ENCODE results near the gene ZSWIM5.

The ZSWIM5 gene

GRCh38 chr1:45035631-45036301 lies 170.6 kb downstream of the ZSWIM5 start:
- no peak for DNase-seq (ENCODE audit: low read depth in 1 of 2, low spot score in 1 of 2)

- no peak for DNase-seq (ENCODE audit: low read depth in 1 of 2, low spot score in 1 of 2)
These were observed 173.0 kb downstream of the ZSWIM5 start for GRCh38 chr1:45033356-45033755.

GRCh38 chr1:45032837-45033236 lies 173.6 kb downstream of the ZSWIM5 start:
- DNase-seq (ENCODE audit: low read depth in 1 of 2, low spot score in 1 of 2): no peak

- DNase-seq (ENCODE audit: low read depth in 1 of 2, low spot score in 1 of 2): no peak
These were observed 180.0 kb downstream of the ZSWIM5 start for GRCh38 chr1:45026446-45026845.

GRCh38 chr1:45023663-45024062 lies 182.7 kb downstream of the ZSWIM5 start:
- no peak for DNase-seq (ENCODE audit: low read depth in 1 of 2, low spot score in 1 of 2)

GRCh38 chr1:45018599-45019230 lies 187.7 kb downstream of the ZSWIM5 start:
- peak; percentile 32 to 36 for DNase-seq (ENCODE audit: low read depth in 1 of 2, low spot score in 1 of 2)

- DNase-seq (ENCODE audit: low read depth in 1 of 2, low spot score in 1 of 2): no peak
These were observed 189.6 kb downstream of the ZSWIM5 start for GRCh38 chr1:45016767-45017166.

GRCh38 chr1:45016090-45016697 lies 190.2 kb downstream of the ZSWIM5 start:
- DNase-seq (ENCODE audit: low read depth in 1 of 2, low spot score in 1 of 2): no peak

GRCh38 chr1:45015683-45016082 lies 190.7 kb downstream of the ZSWIM5 start:
- no peak for DNase-seq (ENCODE audit: low read depth in 1 of 2, low spot score in 1 of 2)

- DNase-seq (ENCODE audit: low read depth in 1 of 2, low spot score in 1 of 2): peak; percentile 60
These were observed 191.9 kb downstream of the ZSWIM5 start for GRCh38 chr1:45014321-45015028.

- no peak for DNase-seq (ENCODE audit: low read depth in 1 of 2, low spot score in 1 of 2)
These were observed 192.7 kb downstream of the ZSWIM5 start for GRCh38 chr1:45013551-45014209.

- DNase-seq (ENCODE audit: low read depth in 1 of 2, low spot score in 1 of 2): no peak
These were observed 193.6 kb downstream of the ZSWIM5 start for GRCh38 chr1:45012639-45013278.

- DNase-seq (ENCODE audit: low read depth in 1 of 2, low spot score in 1 of 2): peak; percentile 69 to 73
These were observed 194.4 kb downstream of the ZSWIM5 start, which contains the start of gene UROD for GRCh38 chr1:45011837-45012638. Gene UROD, plus strand, starts transcription at chr1:45012254. Its CDS starts 12 bp downstream, at chr1:45012266.

GRCh38 chr1:45010855-45011811 lies 195.3 kb downstream of the ZSWIM5 start, which contains the start of gene HECTD3:
Gene HECTD3, minus strand, starts transcription at chr1:45011324. Its CDS starts 67 bp downstream, at chr1:45011257.
- peak; percentile 36 to 57 for DNase-seq (ENCODE audit: low read depth in 1 of 2, low spot score in 1 of 2)

GRCh38 chr1:45009956-45010854 lies 196.2 kb downstream of the ZSWIM5 start:
- DNase-seq (ENCODE audit: low read depth in 1 of 2, low spot score in 1 of 2): no peak

- DNase-seq (ENCODE audit: low read depth in 1 of 2, low spot score in 1 of 2): no peak
These were observed 197.0 kb downstream of the ZSWIM5 start for GRCh38 chr1:45009296-45009865.

GRCh38 chr1:45008516-45008915 lies 197.9 kb downstream of the ZSWIM5 start:
- DNase-seq (ENCODE audit: low read depth in 1 of 2, low spot score in 1 of 2): no peak

Data from activated T-helper 1 cell treated with anti-CD3 and anti-CD28 coated beads, Interleukin-2, amount 50 U/mL, for 16 hours (primary cell).